HepG2 (cell line): Measurements from ENCODE around the gene ST6GALNAC2. TPM values are rescaled to one million over a fixed set of nuclear protein-coding genes. Genes with fewer than 3 reads are reported as not detected.
A peak's percentile ranks its signal among the peaks of the same experiment; 100 is the strongest.

Source experiments
- CBFB ChIP-seq: sonication (generic); formaldehyde crosslinking; IDR thresholded peaks from 2 replicates; pipeline ENCODE4 v1.4.0; 2020; ENCODE audit warnings: missing genetic modification reagents
- GATAD1 ChIP-seq: IDR thresholded peaks from 2 replicates; pipeline ENCODE4 v1.6.1; 2016; ENCODE audit warnings: missing genetic modification reagents, missing compliant biosample characterization
- NFE2L1 ChIP-seq: sonication (generic); formaldehyde crosslinking; IDR thresholded peaks from 2 replicates; pipeline ENCODE4 v1.4.0; 2020; ENCODE audit warnings: missing genetic modification reagents, mild to moderate bottlenecking, borderline replicate concordance
- PHF8 ChIP-seq: sonication (generic); formaldehyde crosslinking; IDR thresholded peaks from 2 replicates; pipeline ENCODE4 v1.5.0; 2020; ENCODE audit warnings: missing genetic modification reagents
- RARA ChIP-seq: IDR thresholded peaks from 2 replicates; pipeline ENCODE4 v1.6.1; 2016; ENCODE audit warnings: missing genetic modification reagents, missing compliant biosample characterization
- ZMYM2 ChIP-seq: sonication (generic); formaldehyde crosslinking; IDR thresholded peaks from 2 replicates; pipeline ENCODE4 v1.8.0; 2022; ENCODE audit warnings: mild to moderate bottlenecking, missing genetic modification reagents
- ZNF841 ChIP-seq: sonication (generic); formaldehyde crosslinking; IDR thresholded peaks from 2 replicates; pipeline ENCODE4 v1.8.1; 2023; ENCODE audit warnings: missing genetic modification reagents, borderline replicate concordance
- ZNF878 ChIP-seq: sonication (generic); formaldehyde crosslinking; IDR thresholded peaks from 2 replicates; pipeline ENCODE4 v1.8.1; 2023; ENCODE audit warnings: mild to moderate bottlenecking, missing genetic modification reagents, moderate library complexity
- ZZZ3 ChIP-seq: sonication (generic); formaldehyde crosslinking; IDR thresholded peaks from 2 replicates; pipeline ENCODE4 v1.4.0; 2020; ENCODE audit warnings: missing genetic modification reagents, mild to moderate bottlenecking, borderline replicate concordance
- polyA plus RNA-seq, 8 experiments: library from polyadenylated mRNA; depleted of rRNA in 3 of 8; stranded (reverse) in 7 of 8; unstranded in 1 of 8; fragments of >200 nt; fragmentation: Illumina TruSeq in 4 of 8; extraction: Trizol in 4 of 8; gene quantifications; 2 replicates each; pipeline versions ENCODE4 v1.2.1 to v1.2.3, GENCODE V29; 2011 to 2016; ENCODE audit warnings: low read depth in 4 of 8, missing spikeins in 1 of 8, mixed read lengths in 1 of 8; ENCODE audit not compliant: insufficient read depth in 1 of 8
- total RNA-seq, 5 experiments: library from RNA; depleted of rRNA; stranded (reverse); fragments of >200 nt; fragmentation: Illumina TruSeq; extraction: Trizol; gene quantifications; 2 replicates each; pipeline ENCODE4 v1.2.3, GENCODE V29; 2016; ENCODE audit warnings: low read depth in 1 of 5
- TF ChIP-seq, protein P1 (sequence below): sonication (generic); formaldehyde crosslinking; IDR thresholded peaks from 2 replicates; pipeline ENCODE4 v1.4.0; 2020; ENCODE audit warnings: missing genetic modification reagents, low read depth, mild to moderate bottlenecking, borderline replicate concordance
- TF ChIP-seq, protein P2 (sequence below): sonication (generic); formaldehyde crosslinking; IDR thresholded peaks from 2 replicates; pipeline ENCODE4 v1.8.1; 2023; ENCODE audit warnings: mild to moderate bottlenecking, inconsistent platforms, moderate library complexity, missing genetic modification reagents, borderline replicate concordance
- TF ChIP-seq, protein P3 (sequence below): IDR thresholded peaks from 2 replicates; pipeline ENCODE4 v1.4.0; 2020; ENCODE audit warnings: mild to moderate bottlenecking, missing genetic modification reagents

ST6GALNAC2 gene
- total and polyA plus RNA-seq, 2 of the 13 experiments (the other 11 are each of a cell fraction or from before 2014, with no cell fraction given), result 0.12 to 0.49 TPM

DNA sequence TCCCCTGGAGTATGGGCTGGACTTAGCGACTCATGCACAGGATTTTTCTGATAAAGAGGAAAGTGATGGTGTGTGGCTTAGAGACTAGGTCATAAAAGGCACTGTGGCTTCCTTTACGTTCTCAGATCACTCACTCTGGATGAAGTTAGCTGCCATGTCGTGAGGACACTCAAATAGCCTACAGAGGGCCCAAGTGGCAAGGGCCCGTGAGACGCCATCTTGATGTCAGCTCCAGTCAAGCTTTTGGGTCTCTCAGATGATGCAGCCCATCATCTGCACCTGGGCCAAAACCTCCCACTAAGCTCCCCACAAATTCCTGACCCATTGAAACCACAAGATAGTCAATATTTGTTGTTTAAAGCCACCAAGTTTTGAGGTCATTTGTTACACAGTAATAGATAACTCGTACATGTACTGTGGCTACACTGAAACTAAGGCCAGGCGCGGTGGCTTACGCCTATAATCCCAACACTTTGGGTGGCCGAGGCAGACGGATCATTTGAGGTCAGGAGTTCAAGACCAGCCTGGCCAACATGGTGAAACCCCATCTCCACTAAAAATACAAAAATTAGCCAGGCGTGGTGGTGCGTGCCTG is 14.7 kb downstream of the ST6GALNAC2 start (continued):
- no peak for TF ChIP-seq NFE2L1
- TF ChIP-seq RARA (CRISPR knock-in tag), result peak; percentile 40; the same call in 1 of the 2 replicates
- TF ChIP-seq ZMYM2 (CRISPR knock-in tag), result peak; percentile 52; the same call in 1 of the 2 replicates
- TF ChIP-seq, protein P1, sequence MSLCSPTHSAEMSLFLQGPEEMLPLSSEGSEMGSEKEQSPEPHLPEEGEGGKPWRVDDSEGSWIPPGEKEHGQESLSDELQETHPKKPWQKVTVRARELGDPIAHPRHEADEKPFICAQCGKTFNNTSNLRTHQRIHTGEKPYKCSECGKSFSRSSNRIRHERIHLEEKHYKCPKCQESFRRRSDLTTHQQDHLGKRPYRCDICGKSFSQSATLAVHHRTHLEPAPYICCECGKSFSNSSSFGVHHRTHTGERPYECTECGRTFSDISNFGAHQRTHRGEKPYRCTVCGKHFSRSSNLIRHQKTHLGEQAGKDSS (CRISPR knock-in tag), result no peak
- peak; percentile 92 for TF ChIP-seq CBFB (CRISPR knock-in tag)
- TF ChIP-seq GATAD1 (CRISPR knock-in tag), result peak; percentile 15; the same call in 1 of the 2 replicates
- TF ChIP-seq, protein P2, sequence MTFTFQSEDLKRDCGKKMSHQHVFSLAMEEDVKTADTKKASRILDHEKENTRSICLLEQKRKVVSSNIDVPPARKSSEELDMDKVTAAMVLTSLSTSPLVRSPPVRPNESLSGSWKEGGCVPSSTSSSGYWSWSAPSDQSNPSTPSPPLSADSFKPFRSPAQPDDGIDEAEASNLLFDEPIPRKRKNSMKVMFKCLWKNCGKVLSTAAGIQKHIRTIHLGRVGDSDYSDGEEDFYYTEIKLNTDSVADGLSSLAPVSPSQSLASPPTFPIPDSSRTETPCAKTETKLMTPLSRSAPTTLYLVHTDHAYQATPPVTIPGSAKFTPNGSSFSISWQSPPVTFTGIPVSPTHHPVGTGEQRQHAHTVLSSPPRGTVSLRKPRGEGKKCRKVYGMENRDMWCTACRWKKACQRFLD (CRISPR knock-in tag), result no peak
- no peak for TF ChIP-seq ZNF841 (CRISPR knock-in tag)
- TF ChIP-seq, protein P3, sequence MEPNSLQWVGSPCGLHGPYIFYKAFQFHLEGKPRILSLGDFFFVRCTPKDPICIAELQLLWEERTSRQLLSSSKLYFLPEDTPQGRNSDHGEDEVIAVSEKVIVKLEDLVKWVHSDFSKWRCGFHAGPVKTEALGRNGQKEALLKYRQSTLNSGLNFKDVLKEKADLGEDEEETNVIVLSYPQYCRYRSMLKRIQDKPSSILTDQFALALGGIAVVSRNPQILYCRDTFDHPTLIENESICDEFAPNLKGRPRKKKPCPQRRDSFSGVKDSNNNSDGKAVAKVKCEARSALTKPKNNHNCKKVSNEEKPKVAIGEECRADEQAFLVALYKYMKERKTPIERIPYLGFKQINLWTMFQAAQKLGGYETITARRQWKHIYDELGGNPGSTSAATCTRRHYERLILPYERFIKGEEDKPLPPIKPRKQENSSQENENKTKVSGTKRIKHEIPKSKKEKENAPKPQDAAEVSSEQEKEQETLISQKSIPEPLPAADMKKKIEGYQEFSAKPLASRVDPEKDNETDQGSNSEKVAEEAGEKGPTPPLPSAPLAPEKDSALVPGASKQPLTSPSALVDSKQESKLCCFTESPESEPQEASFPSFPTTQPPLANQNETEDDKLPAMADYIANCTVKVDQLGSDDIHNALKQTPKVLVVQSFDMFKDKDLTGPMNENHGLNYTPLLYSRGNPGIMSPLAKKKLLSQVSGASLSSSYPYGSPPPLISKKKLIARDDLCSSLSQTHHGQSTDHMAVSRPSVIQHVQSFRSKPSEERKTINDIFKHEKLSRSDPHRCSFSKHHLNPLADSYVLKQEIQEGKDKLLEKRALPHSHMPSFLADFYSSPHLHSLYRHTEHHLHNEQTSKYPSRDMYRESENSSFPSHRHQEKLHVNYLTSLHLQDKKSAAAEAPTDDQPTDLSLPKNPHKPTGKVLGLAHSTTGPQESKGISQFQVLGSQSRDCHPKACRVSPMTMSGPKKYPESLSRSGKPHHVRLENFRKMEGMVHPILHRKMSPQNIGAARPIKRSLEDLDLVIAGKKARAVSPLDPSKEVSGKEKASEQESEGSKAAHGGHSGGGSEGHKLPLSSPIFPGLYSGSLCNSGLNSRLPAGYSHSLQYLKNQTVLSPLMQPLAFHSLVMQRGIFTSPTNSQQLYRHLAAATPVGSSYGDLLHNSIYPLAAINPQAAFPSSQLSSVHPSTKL, result peak; percentile 11; the same call in 1 of the 2 replicates
- no peak for TF ChIP-seq ZNF878
- TF ChIP-seq ZZZ3 (CRISPR knock-in tag), result no peak
- TF ChIP-seq PHF8 (CRISPR knock-in tag), result no peak
